Hepatic stellate cell (primary cell): ENCODE measurements around the gene TECTB.

Experiments
- DNase-seq: peaks from one replicate; pipeline ENCODE4 v3.0.0; 2011; ENCODE audit warnings: low spot score

The TECTB gene

DNA sequence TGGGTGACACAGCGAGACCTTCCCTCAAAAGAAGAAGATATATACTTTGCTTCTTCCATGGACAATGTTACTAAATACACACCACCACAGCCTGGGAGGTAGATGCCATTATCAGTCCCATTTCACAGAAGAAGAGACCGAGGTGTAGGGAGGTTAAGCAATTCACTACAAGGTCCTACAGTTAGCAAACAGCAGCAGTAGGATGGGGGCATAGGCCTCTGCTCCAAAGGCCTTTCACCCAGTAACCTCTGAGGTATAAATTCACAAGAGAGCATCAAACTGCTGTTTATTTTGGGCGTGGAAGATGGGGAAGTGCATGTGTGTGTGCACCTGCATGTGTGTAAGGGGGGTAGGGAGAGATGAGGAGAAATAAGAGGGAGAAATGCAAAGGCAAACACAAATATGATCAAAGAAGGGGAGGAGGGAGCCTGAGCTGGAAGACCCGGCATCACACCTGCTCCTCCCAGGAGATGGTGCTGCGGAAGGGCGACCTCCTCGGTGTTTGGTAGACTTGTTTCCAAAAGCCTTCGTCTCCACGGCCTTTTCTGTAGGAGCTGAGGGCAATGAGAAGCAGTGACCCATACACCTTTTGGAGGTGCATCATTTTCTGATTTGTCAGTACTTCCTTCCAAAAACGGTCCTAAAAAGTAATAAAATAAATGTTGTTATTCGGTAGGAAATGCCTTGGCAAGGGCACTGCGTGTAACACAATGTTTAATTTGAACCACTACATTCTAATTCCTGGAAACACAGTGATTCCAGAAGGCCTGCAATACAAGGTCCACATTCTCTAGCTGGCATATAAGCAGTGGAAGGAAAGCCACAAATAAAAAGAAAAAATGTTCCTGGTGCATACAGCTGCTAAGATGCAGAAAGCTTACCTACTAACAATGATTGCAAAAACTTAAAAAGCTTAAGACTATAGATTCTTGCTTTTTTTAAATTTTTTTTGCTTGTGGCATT, 64.8 kb downstream of the TECTB start:
- no peak for DNase-seq

DNA sequence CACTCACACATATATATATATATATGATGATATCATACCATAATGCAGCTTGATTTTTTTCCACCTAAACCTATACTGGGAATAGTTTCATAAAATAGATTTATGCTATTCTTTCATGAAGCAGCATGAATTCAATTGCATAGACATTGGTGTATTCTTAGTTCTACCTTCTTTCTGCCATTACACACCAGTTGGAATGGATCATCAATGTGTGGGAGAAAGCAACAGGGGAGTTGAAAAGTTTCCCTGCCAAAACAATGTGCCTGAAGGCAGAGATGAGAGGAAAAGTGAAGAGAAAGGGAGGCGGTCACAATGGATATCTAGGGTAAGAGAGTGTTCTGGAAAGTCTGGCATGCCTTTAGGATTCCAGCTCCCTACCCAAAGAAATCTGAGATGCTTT, 65.6 kb downstream of the TECTB start:
- DNase-seq = no peak

DNA sequence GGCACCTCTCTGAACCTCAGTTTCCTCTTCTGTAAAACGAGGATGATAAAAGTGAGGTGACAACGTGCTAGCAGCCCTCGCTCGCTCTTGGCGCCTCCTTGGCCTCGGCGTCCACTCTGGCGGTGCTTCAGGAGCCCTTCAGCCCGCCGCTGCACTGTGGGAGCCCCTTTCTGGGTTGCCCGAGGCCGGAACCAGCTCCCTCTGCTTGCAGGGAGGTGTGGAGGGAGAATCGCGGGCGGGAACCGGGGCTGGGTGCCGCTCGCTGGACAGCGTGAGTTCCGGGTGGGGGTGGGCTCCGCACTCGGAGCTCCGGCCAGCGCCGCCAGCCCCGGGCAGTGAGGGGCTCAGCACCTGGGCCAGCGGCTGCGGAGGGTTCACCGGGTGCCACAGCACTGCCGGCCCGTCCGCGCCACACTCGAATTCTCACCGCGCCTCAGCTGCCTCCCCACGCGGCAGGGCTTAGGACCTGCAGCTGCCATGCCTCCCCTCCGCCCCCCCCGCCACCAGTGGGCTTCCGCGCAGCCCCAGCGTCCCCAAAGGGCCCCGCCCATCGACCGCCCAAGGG, 66.4 kb downstream of the TECTB start:
- DNase-seq = no peak

DNA sequence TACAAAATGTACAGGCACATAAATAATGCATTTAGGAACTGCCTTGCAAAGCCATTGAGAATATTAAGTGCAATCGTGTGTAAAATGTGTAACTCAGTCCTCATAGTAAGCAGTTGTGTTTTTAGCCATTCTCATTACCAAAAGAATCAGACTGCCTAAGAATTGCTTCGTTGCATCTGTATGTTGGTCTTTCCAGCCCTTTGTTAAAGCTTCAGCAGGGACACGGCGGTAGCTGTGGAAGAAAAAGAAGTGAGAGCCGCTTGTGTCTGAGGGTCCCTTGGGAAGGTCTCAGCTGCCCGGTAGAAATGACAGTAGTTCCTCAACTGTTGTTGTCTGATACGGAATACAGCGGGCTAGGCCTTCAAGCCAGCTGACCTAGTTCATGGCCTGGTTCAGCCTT, 67.9 kb downstream of the TECTB start:
- DNase-seq = no peak

DNA sequence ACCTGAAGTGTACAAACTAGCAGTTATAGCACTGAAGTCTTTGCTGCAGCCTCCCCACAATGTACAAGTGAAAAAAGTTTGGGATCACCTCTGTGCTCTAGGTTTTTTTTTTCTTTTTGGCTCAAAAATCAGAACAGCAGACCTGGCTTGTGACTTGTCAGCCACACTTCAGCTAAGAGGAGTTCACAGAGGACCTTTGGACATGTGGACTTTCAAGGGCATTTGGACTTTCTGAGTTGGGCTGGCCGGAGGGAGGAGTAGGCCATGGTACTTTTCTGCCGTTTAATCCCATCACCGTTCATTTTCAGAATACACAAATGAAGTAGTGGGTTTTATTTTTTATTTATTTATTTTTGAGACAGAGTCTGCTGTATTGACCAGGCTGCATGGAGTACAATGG, 68.8 kb downstream of the TECTB start:
- no peak for DNase-seq

DNA sequence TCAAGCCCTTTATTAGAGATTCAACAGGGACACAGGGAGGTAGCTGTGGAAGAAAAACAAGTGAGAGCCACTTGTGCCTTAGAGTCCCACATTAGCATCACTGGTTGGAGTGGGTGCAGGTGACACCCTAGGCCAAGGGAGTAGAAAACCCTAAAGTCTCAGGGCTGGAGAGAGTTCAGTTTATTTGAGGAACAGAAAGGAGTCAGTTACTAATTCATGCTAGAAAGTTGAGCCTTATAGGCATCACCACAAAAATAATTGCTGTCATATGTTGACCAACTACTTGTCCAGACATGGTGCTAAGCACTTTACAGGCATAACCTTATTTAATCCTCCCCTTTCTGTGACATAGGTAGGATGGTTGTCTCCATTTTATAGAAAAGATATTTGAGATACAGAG, 69.8 kb downstream of the TECTB start:
- no peak for DNase-seq
